ENCODE measurements around the gene DSCAM. TPM values are rescaled to one million over a fixed set of nuclear protein-coding genes. Genes with fewer than 3 reads are reported as not detected.

Gene DSCAM
- total and polyA plus RNA-seq, 2 experiments from 2014 or later, result 0.23 to 0.42 TPM

DNA sequence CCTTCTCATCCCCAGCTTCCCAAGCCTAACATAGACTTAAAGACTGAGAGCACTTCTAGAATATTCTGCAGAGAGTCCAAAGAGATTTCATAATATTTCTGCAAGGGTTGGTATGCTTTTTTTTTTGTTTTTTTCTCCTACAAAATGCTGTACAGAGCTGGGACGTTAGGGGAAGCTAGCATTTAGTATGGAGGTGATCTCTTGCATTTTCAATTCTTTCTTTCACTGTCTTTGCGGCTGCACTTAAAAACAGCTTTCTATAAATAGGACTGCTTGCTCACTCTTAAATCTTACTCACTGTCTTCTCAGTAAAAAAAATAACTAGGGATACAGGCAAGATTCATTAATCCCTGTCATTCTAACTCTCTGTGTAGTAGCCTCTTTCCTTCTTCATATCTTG lies 7.4 kb downstream of the DSCAM start:
- H3K9me3 ChIP-seq (ENCODE audit: low read depth), result no peaks in the 10 kb centered on the region
- peaks cover 8% of the 10 kb centered on the region for H3K4me1 ChIP-seq (ENCODE audit: low read depth)
- H3K27ac ChIP-seq, result no peak overlapping the region
- H3K4me3 ChIP-seq, result no peak overlapping the region
- no peaks in the 10 kb centered on the region for H3K36me3 ChIP-seq
- peaks cover 8% of the 10 kb centered on the region for H3K27me3 ChIP-seq
- DNase-seq (ENCODE audit: low read depth in 1 of 2, low spot score in 1 of 2), result peak in 1 of 2 donors; percentile 9
- TF ChIP-seq, protein P1, sequence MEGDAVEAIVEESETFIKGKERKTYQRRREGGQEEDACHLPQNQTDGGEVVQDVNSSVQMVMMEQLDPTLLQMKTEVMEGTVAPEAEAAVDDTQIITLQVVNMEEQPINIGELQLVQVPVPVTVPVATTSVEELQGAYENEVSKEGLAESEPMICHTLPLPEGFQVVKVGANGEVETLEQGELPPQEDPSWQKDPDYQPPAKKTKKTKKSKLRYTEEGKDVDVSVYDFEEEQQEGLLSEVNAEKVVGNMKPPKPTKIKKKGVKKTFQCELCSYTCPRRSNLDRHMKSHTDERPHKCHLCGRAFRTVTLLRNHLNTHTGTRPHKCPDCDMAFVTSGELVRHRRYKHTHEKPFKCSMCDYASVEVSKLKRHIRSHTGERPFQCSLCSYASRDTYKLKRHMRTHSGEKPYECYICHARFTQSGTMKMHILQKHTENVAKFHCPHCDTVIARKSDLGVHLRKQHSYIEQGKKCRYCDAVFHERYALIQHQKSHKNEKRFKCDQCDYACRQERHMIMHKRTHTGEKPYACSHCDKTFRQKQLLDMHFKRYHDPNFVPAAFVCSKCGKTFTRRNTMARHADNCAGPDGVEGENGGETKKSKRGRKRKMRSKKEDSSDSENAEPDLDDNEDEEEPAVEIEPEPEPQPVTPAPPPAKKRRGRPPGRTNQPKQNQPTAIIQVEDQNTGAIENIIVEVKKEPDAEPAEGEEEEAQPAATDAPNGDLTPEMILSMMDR (IDR thresholded peaks at IDR 0.05; ENCODE audit: low read depth, low read length), result no peak

DNA sequence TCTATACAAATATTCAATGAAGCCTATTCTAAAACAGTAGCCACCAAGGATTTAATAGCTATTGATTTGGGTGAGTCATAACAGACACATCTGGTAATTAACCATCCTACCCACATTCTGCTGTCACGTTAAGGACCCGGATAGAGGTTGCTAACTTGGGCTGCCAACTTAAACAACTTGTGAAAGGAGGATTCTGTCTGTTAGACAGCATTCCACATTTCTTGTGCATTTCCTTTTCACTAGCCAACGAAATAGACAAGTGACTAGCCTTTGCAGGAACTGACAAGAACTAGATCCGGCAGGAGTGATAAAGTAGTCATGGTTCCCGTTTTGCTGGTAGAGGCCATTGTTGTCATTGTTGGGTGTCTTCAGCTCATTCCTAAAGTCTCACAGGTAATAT lies 9.5 kb downstream of the DSCAM start:
- TF ChIP-seq, protein P1 (IDR thresholded peaks at IDR 0.05; ENCODE audit: low read depth, low read length), result no peak
- Histone ChIP-seq H3K4me1 (ENCODE audit: low read depth) (peaks cover 8% of the 10 kb centered on the region), H3K27me3 (no peaks in the 10 kb centered on the region), H3K9me3 (ENCODE audit: low read depth) (no peaks in the 10 kb centered on the region), H3K27ac (no peak overlapping the region), H3K4me3 (no peak overlapping the region), H3K36me3 (no peaks in the 10 kb centered on the region)
- DNase-seq (ENCODE audit: low read depth in 1 of 2, low spot score in 1 of 2), result no peak

DNA sequence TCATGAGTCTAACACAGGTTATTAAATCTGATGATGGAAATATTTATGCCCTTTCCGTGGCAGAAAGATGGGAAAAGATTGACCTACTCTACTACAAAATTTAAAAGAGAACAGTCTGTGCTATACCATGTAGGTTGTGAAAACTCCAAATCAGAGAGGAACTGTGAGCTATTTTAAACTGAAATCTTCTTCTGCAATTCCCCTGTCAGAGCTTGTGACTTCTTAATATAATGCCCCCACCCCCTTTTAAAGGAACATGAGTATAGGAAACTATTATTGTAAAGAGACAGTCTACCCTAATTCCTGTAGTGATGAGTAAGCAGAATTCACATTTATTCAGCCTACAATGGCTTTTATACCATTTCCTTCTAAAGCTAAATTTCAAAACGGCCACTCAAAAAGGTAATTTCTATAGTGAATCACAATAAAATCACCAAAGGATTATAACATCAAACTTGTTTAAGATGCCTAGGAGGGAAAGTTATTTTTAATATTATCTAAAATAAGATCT lies 11.7 kb downstream of the DSCAM start:
- H3K4me1 ChIP-seq (ENCODE audit: low read depth), result peaks cover 8% of the 10 kb centered on the region
- TF ChIP-seq, protein P1 (IDR thresholded peaks at IDR 0.05; ENCODE audit: low read depth, low read length), result no peak
- no peaks in the 10 kb centered on the region for H3K9me3 ChIP-seq (ENCODE audit: low read depth)
- no peak for DNase-seq (ENCODE audit: low read depth in 1 of 2, low spot score in 1 of 2)
- no peak overlapping the region for H3K4me3 ChIP-seq
- no peak overlapping the region for H3K27ac ChIP-seq
- H3K27me3 ChIP-seq, result no peaks in the 10 kb centered on the region
- no peaks in the 10 kb centered on the region for H3K36me3 ChIP-seq

DNA sequence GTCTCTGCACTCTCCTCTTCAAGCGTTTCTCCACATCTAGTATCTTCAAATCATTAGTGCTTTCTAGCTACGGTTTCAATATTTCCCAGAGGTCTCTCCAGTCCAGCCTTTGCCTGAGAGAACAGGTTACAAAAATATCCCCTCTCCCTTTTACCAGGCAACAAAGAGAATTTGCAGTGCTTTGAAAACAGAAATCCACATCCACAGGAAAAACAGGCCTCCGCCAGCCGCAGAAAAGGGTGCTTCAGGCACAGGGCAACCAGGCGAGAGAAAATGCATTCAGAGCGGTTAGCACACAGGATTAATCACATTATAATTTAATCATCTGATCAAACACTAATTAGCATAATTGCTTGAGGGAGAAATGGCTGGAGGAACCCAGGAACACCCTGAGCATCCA lies 13.8 kb downstream of the DSCAM start:
- H3K36me3 ChIP-seq, result no peaks in the 10 kb centered on the region
- H3K4me3 ChIP-seq, result no peak overlapping the region
- no peak for DNase-seq (ENCODE audit: low read depth in 1 of 2, low spot score in 1 of 2)
- H3K27ac ChIP-seq, result no peak overlapping the region
- no peaks in the 10 kb centered on the region for H3K27me3 ChIP-seq
- H3K9me3 ChIP-seq (ENCODE audit: low read depth), result no peaks in the 10 kb centered on the region
- TF ChIP-seq, protein P1 (IDR thresholded peaks at IDR 0.05; ENCODE audit: low read depth, low read length), result no peak
- H3K4me1 ChIP-seq (ENCODE audit: low read depth), result no peaks in the 10 kb centered on the region

DNA sequence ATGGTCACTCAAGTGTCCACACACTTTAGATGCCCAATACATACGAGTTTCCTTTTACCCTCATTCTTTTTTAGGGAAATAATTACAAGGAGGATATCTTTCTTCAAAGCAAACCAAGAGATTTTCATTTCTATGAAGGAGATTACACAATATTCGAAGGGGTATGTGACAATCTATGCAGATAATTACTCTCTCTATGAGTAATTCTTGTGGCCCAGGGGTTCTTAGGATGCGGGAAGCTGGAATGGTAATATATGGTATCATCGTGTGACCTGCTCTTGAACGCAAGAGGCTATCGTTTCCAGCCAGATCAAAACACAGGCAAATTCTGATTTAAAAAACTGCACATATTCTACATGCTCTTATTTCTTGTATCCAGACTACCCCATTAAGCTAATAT lies 14.6 kb downstream of the DSCAM start:
- Histone ChIP-seq H3K4me1 (ENCODE audit: low read depth) (no peaks in the 10 kb centered on the region), H3K36me3 (no peaks in the 10 kb centered on the region), H3K9me3 (ENCODE audit: low read depth) (no peaks in the 10 kb centered on the region), H3K27ac (no peak overlapping the region), H3K27me3 (no peaks in the 10 kb centered on the region), H3K4me3 (no peak overlapping the region)
- DNase-seq (ENCODE audit: low read depth in 1 of 2, low spot score in 1 of 2), result no peak
- TF ChIP-seq, protein P1 (IDR thresholded peaks at IDR 0.05; ENCODE audit: low read depth, low read length), result no peak

DNA sequence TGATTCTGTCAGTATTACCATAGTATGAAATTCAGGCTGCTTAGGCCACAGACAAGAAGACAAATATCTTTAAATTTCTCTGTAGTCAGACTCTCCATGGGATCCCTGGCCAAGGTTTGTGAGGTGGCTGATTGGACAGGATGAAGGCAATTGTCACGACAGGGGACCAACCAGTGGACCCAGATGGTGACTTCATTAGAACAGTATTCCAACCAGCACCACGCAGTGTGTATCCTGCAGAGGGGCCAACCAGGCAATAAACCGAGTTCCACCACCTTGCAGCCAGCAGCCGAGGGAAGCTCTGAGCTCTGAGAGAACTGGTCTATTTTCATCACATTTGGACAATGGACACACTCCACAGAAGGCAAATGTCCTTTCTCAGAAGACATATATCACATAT lies 16.1 kb downstream of the DSCAM start:
- TF ChIP-seq, protein P1 (IDR thresholded peaks at IDR 0.05; ENCODE audit: low read depth, low read length), result no peak
- H3K27ac ChIP-seq, result no peak overlapping the region
- DNase-seq (ENCODE audit: low read depth in 1 of 2, low spot score in 1 of 2), result no peak
- no peaks in the 10 kb centered on the region for H3K36me3 ChIP-seq
- H3K4me1 ChIP-seq (ENCODE audit: low read depth), result no peaks in the 10 kb centered on the region
- no peak overlapping the region for H3K4me3 ChIP-seq
- H3K9me3 ChIP-seq (ENCODE audit: low read depth), result no peaks in the 10 kb centered on the region
- H3K27me3 ChIP-seq, result no peaks in the 10 kb centered on the region
